ENCODE data around the gene C11orf65.

Gene C11orf65

GRCh38 chr11:108343714-108344113 is 123.6 kb downstream of the C11orf65 start:
- H3K36me3 ChIP-seq (ENCODE audit: control insufficient read depth, insufficient read depth, low read length), result peaks cover 41% of the 10 kb centered on the region
- H3K27ac ChIP-seq (ENCODE audit: insufficient read depth, low read length, poor library complexity, severe bottlenecking), result no peak overlapping the region
- H3K27me3 ChIP-seq (replicated peaks; ENCODE audit: control insufficient read depth, insufficient read depth, low read length, poor library complexity, severe bottlenecking), result no peaks in the 10 kb centered on the region
- no peak for DNase-seq
- no peak overlapping the region for H3K4me3 ChIP-seq (ENCODE audit: insufficient read depth, low read depth, low read length, poor library complexity, severe bottlenecking)
- H3K4me1 ChIP-seq (ENCODE audit: control insufficient read depth, insufficient read depth, low read length, poor library complexity, severe bottlenecking), result no peaks in the 10 kb centered on the region
- no peaks in the 10 kb centered on the region for H3K9me3 ChIP-seq (ENCODE audit: control insufficient read depth, low read length)

GRCh38 chr11:108341654-108342053 is 125.7 kb downstream of the C11orf65 start:
- no peak for DNase-seq
- Histone ChIP-seq H3K9me3 (ENCODE audit: control insufficient read depth, low read length) (no peaks in the 10 kb centered on the region), H3K4me1 (ENCODE audit: control insufficient read depth, insufficient read depth, low read length, poor library complexity, severe bottlenecking) (no peaks in the 10 kb centered on the region), H3K4me3 (ENCODE audit: insufficient read depth, low read depth, low read length, poor library complexity, severe bottlenecking) (no peak overlapping the region), H3K27ac (ENCODE audit: insufficient read depth, low read length, poor library complexity, severe bottlenecking) (no peak overlapping the region), H3K36me3 (ENCODE audit: control insufficient read depth, insufficient read depth, low read length) (peaks cover 27% of the 10 kb centered on the region), H3K27me3 (replicated peaks; ENCODE audit: control insufficient read depth, insufficient read depth, low read length, poor library complexity, severe bottlenecking) (no peaks in the 10 kb centered on the region)

- Histone ChIP-seq H3K27ac (ENCODE audit: insufficient read depth, low read length, poor library complexity, severe bottlenecking) (no peak overlapping the region), H3K4me1 (ENCODE audit: control insufficient read depth, insufficient read depth, low read length, poor library complexity, severe bottlenecking) (no peaks in the 10 kb centered on the region), H3K36me3 (ENCODE audit: control insufficient read depth, insufficient read depth, low read length) (peaks cover 27% of the 10 kb centered on the region), H3K4me3 (ENCODE audit: insufficient read depth, low read depth, low read length, poor library complexity, severe bottlenecking) (no peak overlapping the region), H3K9me3 (ENCODE audit: control insufficient read depth, low read length) (no peaks in the 10 kb centered on the region), H3K27me3 (replicated peaks; ENCODE audit: control insufficient read depth, insufficient read depth, low read length, poor library complexity, severe bottlenecking) (no peaks in the 10 kb centered on the region)
- DNase-seq, result no peak
These were observed 126.4 kb downstream of the C11orf65 start for GRCh38 chr11:108340973-108341372.

- Histone ChIP-seq H3K4me1 (ENCODE audit: control insufficient read depth, insufficient read depth, low read length, poor library complexity, severe bottlenecking) (no peaks in the 10 kb centered on the region), H3K4me3 (ENCODE audit: insufficient read depth, low read depth, low read length, poor library complexity, severe bottlenecking) (no peak overlapping the region), H3K36me3 (ENCODE audit: control insufficient read depth, insufficient read depth, low read length) (peaks cover 35% of the 10 kb centered on the region), H3K9me3 (ENCODE audit: control insufficient read depth, low read length) (no peaks in the 10 kb centered on the region), H3K27ac (ENCODE audit: insufficient read depth, low read length, poor library complexity, severe bottlenecking) (no peak overlapping the region), H3K27me3 (replicated peaks; ENCODE audit: control insufficient read depth, insufficient read depth, low read length, poor library complexity, severe bottlenecking) (no peaks in the 10 kb centered on the region)
- no peak for DNase-seq
These were observed 128.6 kb downstream of the C11orf65 start for GRCh38 chr11:108338750-108339149.

- Histone ChIP-seq H3K9me3 (ENCODE audit: control insufficient read depth, low read length) (no peaks in the 10 kb centered on the region), H3K27me3 (replicated peaks; ENCODE audit: control insufficient read depth, insufficient read depth, low read length, poor library complexity, severe bottlenecking) (no peaks in the 10 kb centered on the region), H3K4me3 (ENCODE audit: insufficient read depth, low read depth, low read length, poor library complexity, severe bottlenecking) (no peak overlapping the region), H3K4me1 (ENCODE audit: control insufficient read depth, insufficient read depth, low read length, poor library complexity, severe bottlenecking) (no peaks in the 10 kb centered on the region), H3K27ac (ENCODE audit: insufficient read depth, low read length, poor library complexity, severe bottlenecking) (no peak overlapping the region), H3K36me3 (ENCODE audit: control insufficient read depth, insufficient read depth, low read length) (peaks cover 82% of the 10 kb centered on the region)
- no peak for DNase-seq
These were observed 133.9 kb downstream of the C11orf65 start for GRCh38 chr11:108333403-108333899.
